ENCODE results near the gene VPS72.

DNA sequence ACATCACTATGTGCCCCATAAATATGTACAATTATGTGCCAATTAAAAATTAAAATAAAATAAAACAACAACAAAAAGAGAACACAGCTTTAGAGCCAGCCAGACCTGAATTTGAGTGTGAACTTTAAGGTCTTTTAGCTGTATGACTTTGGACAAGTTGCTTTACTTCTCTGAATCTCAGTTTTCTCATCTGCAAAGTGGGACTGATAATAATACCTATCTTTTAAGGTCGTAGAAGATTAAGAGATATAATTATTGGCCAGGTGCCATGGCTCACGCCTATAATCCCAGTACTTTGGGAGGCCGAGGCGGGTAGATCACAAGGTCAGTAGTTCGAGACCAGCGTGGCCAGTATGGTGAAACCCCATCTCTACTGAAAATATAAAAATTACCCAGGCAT is 3.3 kb upstream of the VPS72 start:
- TF ChIP-seq, protein P1, sequence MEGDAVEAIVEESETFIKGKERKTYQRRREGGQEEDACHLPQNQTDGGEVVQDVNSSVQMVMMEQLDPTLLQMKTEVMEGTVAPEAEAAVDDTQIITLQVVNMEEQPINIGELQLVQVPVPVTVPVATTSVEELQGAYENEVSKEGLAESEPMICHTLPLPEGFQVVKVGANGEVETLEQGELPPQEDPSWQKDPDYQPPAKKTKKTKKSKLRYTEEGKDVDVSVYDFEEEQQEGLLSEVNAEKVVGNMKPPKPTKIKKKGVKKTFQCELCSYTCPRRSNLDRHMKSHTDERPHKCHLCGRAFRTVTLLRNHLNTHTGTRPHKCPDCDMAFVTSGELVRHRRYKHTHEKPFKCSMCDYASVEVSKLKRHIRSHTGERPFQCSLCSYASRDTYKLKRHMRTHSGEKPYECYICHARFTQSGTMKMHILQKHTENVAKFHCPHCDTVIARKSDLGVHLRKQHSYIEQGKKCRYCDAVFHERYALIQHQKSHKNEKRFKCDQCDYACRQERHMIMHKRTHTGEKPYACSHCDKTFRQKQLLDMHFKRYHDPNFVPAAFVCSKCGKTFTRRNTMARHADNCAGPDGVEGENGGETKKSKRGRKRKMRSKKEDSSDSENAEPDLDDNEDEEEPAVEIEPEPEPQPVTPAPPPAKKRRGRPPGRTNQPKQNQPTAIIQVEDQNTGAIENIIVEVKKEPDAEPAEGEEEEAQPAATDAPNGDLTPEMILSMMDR (IDR thresholded peaks at IDR 0.05; ENCODE audit: insufficient read depth, low read length), result no peak
- no peak for TF ChIP-seq POLR2AphosphoS5 (IDR thresholded peaks at IDR 0.05; ENCODE audit: low read depth)

Measured in HL-60 (cell line).